Endothelial cell (in vitro differentiated cells): ENCODE measurements around the gene RPS6KB2. TPM values are rescaled to one million over a fixed set of nuclear protein-coding genes. Genes with fewer than 3 reads are reported as not detected.

ENCODE experiments used
- DNase-seq: peaks from one replicate; pipeline ENCODE4 v3.0.0; 2021; ENCODE audit warnings: low spot score
- H3K27ac Mint-ChIP-seq: one replicate; pipeline ENCODE4 v1.8.0; 2021; ENCODE audit warnings: mixed read lengths, inconsistent platforms; ENCODE audit not compliant: unreplicated experiment
- H3K27me3 Mint-ChIP-seq: one replicate; pipeline ENCODE4 v1.8.0; 2021; ENCODE audit warnings: mild to moderate bottlenecking, moderate library complexity, mixed read lengths, inconsistent platforms; ENCODE audit not compliant: unreplicated experiment
- H3K36me3 Mint-ChIP-seq: one replicate; pipeline ENCODE4 v1.8.0; 2021; ENCODE audit warnings: mild to moderate bottlenecking, low read depth, mixed read lengths, inconsistent platforms; ENCODE audit not compliant: unreplicated experiment
- H3K4me1 Mint-ChIP-seq: one replicate; pipeline ENCODE4 v1.8.0; 2021; ENCODE audit warnings: mild to moderate bottlenecking, mixed read lengths, inconsistent platforms; ENCODE audit not compliant: unreplicated experiment
- H3K4me3 Mint-ChIP-seq: one replicate; pipeline ENCODE4 v1.8.0; 2021; ENCODE audit warnings: mild to moderate bottlenecking, mixed read lengths, inconsistent platforms; ENCODE audit not compliant: unreplicated experiment
- H3K9me3 Mint-ChIP-seq: one replicate; pipeline ENCODE4 v1.8.0; 2021; ENCODE audit warnings: mixed read lengths, inconsistent platforms; ENCODE audit not compliant: unreplicated experiment
- CTCF ChIP-seq: fragments of 200-600 bp; sonication (generic); IDR thresholded peaks from one replicate; pipeline ENCODE4 v1.5.0; 2021; ENCODE audit warnings: antibody characterized with exemption; ENCODE audit not compliant: unreplicated experiment
- long read RNA-seq: library from polyadenylated mRNA; unstranded; transcript quantifications from one replicate; pipeline ENCODE4 v2.0.0, GENCODE V29; 2020; ENCODE audit not compliant: unreplicated experiment
- total RNA-seq: library from RNA; stranded (reverse); fragmentation: NEBNext Ultra II Directional; extraction: Animal tissue kit (Norgen Biotek cat#: 25700); gene quantifications from one replicate; pipeline ENCODE4 v1.2.1, GENCODE V29; 2021; ENCODE audit not compliant: unreplicated experiment

RPS6KB2 gene
- 44.2 TPM for total RNA-seq
- long read RNA-seq, transcript RPS6KB2-201 (15 exons, 1,733 nt), result major isoform, 11 of 27 reads
- long read RNA-seq, partial matches to known transcripts, result 1 of 27 reads
- long read RNA-seq, other reads (novel, unspliced or antisense), result 14 of 27 reads

- peak within 1 kb of the TSS; percentile 99 for H3K4me3 Mint-ChIP-seq
- H3K27ac Mint-ChIP-seq, result peak within 1 kb of the TSS; percentile 75
- H3K9me3 Mint-ChIP-seq, result no peaks in the 10 kb centered on the region
These were observed at the start of gene RPS6KB2 for GRCh38 chr11:67428052-67429001. RPS6KB2 (plus strand) TSS chr11:67428494; CDS start chr11:67428546, 52 bp downstream.

GRCh38 chr11:67378544-67378943 lies 49.8 kb upstream of the RPS6KB2 start:
- Mint-ChIP-seq H3K27ac (no peak overlapping the region), H3K9me3 (no peaks in the 10 kb centered on the region), H3K4me3 (no peak overlapping the region), H3K27me3 (peaks cover 20% of the 10 kb centered on the region), H3K36me3 (no peaks in the 10 kb centered on the region), H3K4me1 (peaks cover 17% of the 10 kb centered on the region)
- no peak for TF ChIP-seq CTCF
- no peak for DNase-seq

More at GRCh38 chr11:67428052-67429001, at the start of gene RPS6KB2:
- Mint-ChIP-seq H3K36me3 (peaks cover 10% of the 10 kb centered on the region), H3K27me3 (peaks cover 17% of the 10 kb centered on the region), H3K4me1 (peaks cover 3% of the 10 kb centered on the region)
- DNase-seq, result peak; percentile 99
- TF ChIP-seq CTCF, result no peak

GRCh38 chr11:67379061-67380058 lies 48.9 kb upstream of the RPS6KB2 start:
- Mint-ChIP-seq H3K4me1 (peaks cover 12% of the 10 kb centered on the region), H3K9me3 (no peaks in the 10 kb centered on the region), H3K27ac (no peak overlapping the region), H3K36me3 (no peaks in the 10 kb centered on the region), H3K27me3 (peaks cover 17% of the 10 kb centered on the region), H3K4me3 (no peak overlapping the region)
- no peak for DNase-seq
- TF ChIP-seq CTCF, result no peak

DNA sequence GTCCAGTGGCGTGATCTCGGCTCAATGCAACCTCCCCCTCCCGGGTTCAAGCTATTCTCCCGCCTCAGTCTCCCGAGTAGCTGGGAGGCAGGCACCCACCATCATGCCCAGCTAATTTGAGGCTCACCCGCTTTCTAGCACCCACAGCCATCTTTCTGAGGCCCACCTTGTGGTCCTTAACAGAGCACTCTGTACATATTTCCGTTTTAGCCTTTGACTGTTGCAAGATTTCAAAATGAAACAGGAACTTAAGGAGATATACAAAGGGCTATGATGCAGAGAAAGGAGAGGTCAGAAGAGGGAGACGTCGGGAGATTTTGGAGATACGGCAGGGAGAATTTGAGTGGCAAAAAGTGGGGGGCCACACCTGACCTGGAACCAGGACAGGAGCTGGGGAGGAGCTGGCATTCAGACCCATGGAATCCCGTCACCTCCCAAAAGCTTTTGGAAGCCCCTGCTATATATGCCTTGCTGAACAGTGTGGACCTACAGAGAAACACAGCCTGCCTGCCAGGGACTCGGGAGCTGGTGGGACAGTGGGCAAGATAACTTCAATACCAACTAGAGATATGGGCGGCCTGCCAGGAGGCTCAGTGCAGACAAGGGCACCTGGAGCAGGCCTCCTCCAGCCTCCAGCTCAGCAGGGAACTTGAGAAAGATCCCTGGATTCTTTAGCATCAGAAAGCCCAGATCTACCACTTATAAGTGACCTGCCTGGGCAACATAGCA lies 46.9 kb upstream of the RPS6KB2 start:
- Mint-ChIP-seq H3K27ac (no peak overlapping the region), H3K9me3 (no peaks in the 10 kb centered on the region), H3K4me1 (no peaks in the 10 kb centered on the region), H3K36me3 (no peaks in the 10 kb centered on the region), H3K27me3 (peaks cover 14% of the 10 kb centered on the region), H3K4me3 (no peak overlapping the region)
- TF ChIP-seq CTCF, result no peak
- DNase-seq, result no peak
